SU-DHL-6 (cell line): Measurements from ENCODE around the gene TBC1D4.
"Not testable (repeated sequence)": the region's sequence is repeated elsewhere in the genome, so short reads cannot be mapped to it uniquely, and the experiment has no call there.

Experiments
- H2AFZ ChIP-seq: fragments of 200-600 bp; sonication (generic); 2 replicates; pipeline ENCODE4 v1.6.1; 2014; ENCODE audit warnings: low read depth, mild to moderate bottlenecking, moderate library complexity, mixed read lengths, antibody characterized with exemption, low read length; ENCODE audit not compliant: severe bottlenecking
- H3F3A ChIP-seq: fragments of 200-600 bp; shearing (Covaris generic); 2 replicates; pipeline ENCODE4 v1.6.0; 2016; ENCODE audit warnings: antibody characterized with exemption, mild to moderate bottlenecking; ENCODE audit not compliant: insufficient read depth
- H3K27ac ChIP-seq: fragments of 200-600 bp; sonication (generic); 2 replicates; pipeline ENCODE4 v1.5.1; 2016; ENCODE audit warnings: low read depth, mild to moderate bottlenecking, low read length, moderate library complexity, mixed read lengths
- H3K27me3 ChIP-seq: fragments of 200-600 bp; sonication (generic), shearing (Covaris generic); 2 replicates; pipeline ENCODE4 v1.6.0; 2014; ENCODE audit warnings: mild to moderate bottlenecking, low read length
- H3K36me3 ChIP-seq: fragments of 200-600 bp; sonication (generic); 2 replicates; pipeline ENCODE4 v1.6.1; 2014; ENCODE audit warnings: mild to moderate bottlenecking, low read length, mixed read lengths
- H3K4me2 ChIP-seq: fragments of 300-600, 200-600 bp; shearing (Covaris generic), sonication (generic); 2 replicates; pipeline ENCODE4 v1.6.0; 2014; ENCODE audit warnings: low read length, low read depth, mild to moderate bottlenecking; ENCODE audit not compliant: poor library complexity, severe bottlenecking
- H3K4me3 ChIP-seq: fragments of 200-600 bp; sonication (generic); 2 replicates; pipeline ENCODE4 v1.5.1; 2014; ENCODE audit warnings: antibody characterized with exemption, low read length, mild to moderate bottlenecking, mixed read lengths; ENCODE audit not compliant: insufficient read depth, poor library complexity, severe bottlenecking
- H3K79me2 ChIP-seq: fragments of 200-600 bp; sonication (generic); 2 replicates; pipeline ENCODE4 v1.6.1; 2014; ENCODE audit warnings: mild to moderate bottlenecking, low read length, moderate library complexity; ENCODE audit not compliant: insufficient read depth
- H3K9ac ChIP-seq: fragments of 200-600 bp; sonication (generic); 2 replicates; pipeline ENCODE4 v1.7.0; 2014; ENCODE audit warnings: mild to moderate bottlenecking, low read length
- H3K9me2 ChIP-seq: fragments of 200-600 bp; sonication (generic); replicated peaks from 2 replicates; pipeline ENCODE4 v1.6.1; 2014; ENCODE audit warnings: low read length; ENCODE audit not compliant: insufficient read depth
- H3K9me3 ChIP-seq: fragments of 200-600 bp; sonication (generic); 2 replicates; pipeline ENCODE4 v1.6.1; 2014; ENCODE audit warnings: low read length, mixed read lengths; ENCODE audit not compliant: insufficient read depth
- H4K20me1 ChIP-seq: fragments of 200-600 bp; sonication (generic); 2 replicates; pipeline ENCODE4 v1.6.1; 2014; ENCODE audit warnings: low read depth, mild to moderate bottlenecking, antibody characterized with exemption, low read length, moderate library complexity, mixed read lengths
- EZH2phosphoT487 ChIP-seq: fragments of 200-600 bp; sonication (generic), shearing (Covaris generic); conservative IDR thresholded peaks from 2 replicates; pipeline ENCODE4 v1.6.1; 2018; ENCODE audit warnings: mild to moderate bottlenecking, antibody characterized with exemption, low read length, moderate library complexity, mixed read lengths
- TF ChIP-seq, protein P1 (sequence below): fragments of 200-600 bp; sonication (generic); IDR thresholded peaks from one replicate; pipeline ENCODE4 v1.5.1; 2017; ENCODE audit warnings: antibody characterized with exemption, mild to moderate bottlenecking, low read length, moderate library complexity; ENCODE audit not compliant: insufficient read depth, poor library complexity, severe bottlenecking

The TBC1D4 gene

GRCh38 chr13:75442736-75443234 lies 39.2 kb downstream of the TBC1D4 start:
- no peaks in the 10 kb centered on the region for H3K79me2 ChIP-seq
- no peaks in the 10 kb centered on the region for H4K20me1 ChIP-seq
- no peaks in the 10 kb centered on the region for H3F3A ChIP-seq
- no peaks in the 10 kb centered on the region for H3K9me2 ChIP-seq
- H3K4me2 ChIP-seq: no peak overlapping the region
- no peak overlapping the region for H3K4me3 ChIP-seq
- H3K9me3 ChIP-seq: no peaks in the 10 kb centered on the region
- no peaks in the 10 kb centered on the region for H3K36me3 ChIP-seq
- H3K27ac ChIP-seq: no peak overlapping the region
- TF ChIP-seq EZH2phosphoT487: no peak
- no peaks in the 10 kb centered on the region for H3K27me3 ChIP-seq
- H3K9ac ChIP-seq: no peak overlapping the region
- H2AFZ ChIP-seq: no peak overlapping the region

DNA sequence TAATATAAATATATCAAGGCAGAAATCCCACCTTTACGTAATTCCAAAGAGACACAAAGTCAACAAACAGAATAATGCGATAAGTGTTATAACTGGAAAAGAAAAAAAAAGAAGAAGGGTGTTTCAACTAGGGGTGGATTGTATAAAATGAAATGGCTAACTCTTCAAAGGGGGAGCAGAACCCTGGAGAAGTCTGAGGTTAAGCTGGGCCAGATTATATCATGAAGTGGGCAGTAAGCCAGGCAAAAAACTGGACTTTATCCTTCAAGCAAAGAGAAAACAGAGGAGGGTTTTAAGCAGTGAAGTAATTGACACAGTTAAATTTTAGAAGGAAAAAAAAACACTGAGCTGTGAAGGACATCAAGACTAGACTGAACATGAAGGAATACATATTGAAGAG lies 41.9 kb downstream of the TBC1D4 start:
- Histone ChIP-seq H3K9me2 (no peaks in the 10 kb centered on the region), H3K36me3 (no peaks in the 10 kb centered on the region), H3K27me3 (no peaks in the 10 kb centered on the region), H3K79me2 (no peaks in the 10 kb centered on the region), H3K4me3 (no peak overlapping the region), H3F3A (no peaks in the 10 kb centered on the region), H3K9ac (no peak overlapping the region), H3K4me2 (no peak overlapping the region), H2AFZ (no peak overlapping the region), H3K9me3 (no peaks in the 10 kb centered on the region), H4K20me1 (no peaks in the 10 kb centered on the region), H3K27ac (no peak overlapping the region)
- TF ChIP-seq, protein P1, sequence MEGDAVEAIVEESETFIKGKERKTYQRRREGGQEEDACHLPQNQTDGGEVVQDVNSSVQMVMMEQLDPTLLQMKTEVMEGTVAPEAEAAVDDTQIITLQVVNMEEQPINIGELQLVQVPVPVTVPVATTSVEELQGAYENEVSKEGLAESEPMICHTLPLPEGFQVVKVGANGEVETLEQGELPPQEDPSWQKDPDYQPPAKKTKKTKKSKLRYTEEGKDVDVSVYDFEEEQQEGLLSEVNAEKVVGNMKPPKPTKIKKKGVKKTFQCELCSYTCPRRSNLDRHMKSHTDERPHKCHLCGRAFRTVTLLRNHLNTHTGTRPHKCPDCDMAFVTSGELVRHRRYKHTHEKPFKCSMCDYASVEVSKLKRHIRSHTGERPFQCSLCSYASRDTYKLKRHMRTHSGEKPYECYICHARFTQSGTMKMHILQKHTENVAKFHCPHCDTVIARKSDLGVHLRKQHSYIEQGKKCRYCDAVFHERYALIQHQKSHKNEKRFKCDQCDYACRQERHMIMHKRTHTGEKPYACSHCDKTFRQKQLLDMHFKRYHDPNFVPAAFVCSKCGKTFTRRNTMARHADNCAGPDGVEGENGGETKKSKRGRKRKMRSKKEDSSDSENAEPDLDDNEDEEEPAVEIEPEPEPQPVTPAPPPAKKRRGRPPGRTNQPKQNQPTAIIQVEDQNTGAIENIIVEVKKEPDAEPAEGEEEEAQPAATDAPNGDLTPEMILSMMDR: no peak
- TF ChIP-seq EZH2phosphoT487: no peak

DNA sequence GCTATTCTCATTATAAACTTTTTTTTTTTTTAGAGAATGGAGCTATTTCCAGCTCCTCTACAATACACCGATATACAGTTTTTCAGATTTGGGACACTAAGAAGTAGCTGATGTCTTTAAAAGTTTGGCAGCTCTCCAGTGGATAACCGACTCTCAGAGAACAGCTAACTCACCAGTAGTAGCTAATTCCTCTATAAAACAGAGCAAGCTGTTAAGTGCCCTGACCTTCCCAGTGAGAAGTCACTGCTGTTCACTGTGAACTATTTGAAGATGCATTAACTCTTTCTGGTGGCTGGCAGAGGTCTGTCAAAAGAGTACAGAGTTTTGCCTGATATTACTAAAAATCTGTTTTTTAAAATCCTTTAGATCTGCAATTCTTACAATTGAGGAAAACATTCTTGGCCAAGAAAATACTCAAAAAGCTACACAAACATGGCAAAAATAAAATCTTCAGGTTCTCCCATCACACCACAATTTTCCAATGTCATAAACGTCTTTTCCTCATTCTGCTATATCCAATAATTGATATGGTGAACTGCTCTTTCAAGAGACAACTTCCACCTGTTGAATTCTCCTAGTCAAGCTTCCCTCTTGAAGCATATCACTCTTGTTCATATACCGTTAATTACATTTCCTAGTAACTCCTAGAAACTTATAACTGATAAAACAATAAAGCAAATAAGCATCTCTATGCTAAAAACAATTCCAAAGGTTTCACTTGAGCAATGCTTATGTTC lies 44.2 kb downstream of the TBC1D4 start:
- Histone ChIP-seq H3K27me3 (no peaks in the 10 kb centered on the region), H3K79me2 (no peaks in the 10 kb centered on the region), H3K9me3 (no peaks in the 10 kb centered on the region), H3K27ac (no peak overlapping the region), H2AFZ (no peak overlapping the region), H3F3A (no peaks in the 10 kb centered on the region), H3K4me3 (no peak overlapping the region), H3K36me3 (no peaks in the 10 kb centered on the region), H4K20me1 (no peaks in the 10 kb centered on the region), H3K9ac (no peak overlapping the region), H3K9me2 (no peaks in the 10 kb centered on the region), H3K4me2 (no peak overlapping the region)
- no peak for TF ChIP-seq EZH2phosphoT487
- TF ChIP-seq, protein P1: no peak

GRCh38 chr13:75434126-75434525 lies 47.8 kb downstream of the TBC1D4 start:
- not testable (repeated sequence) for H3K27me3 ChIP-seq, H3F3A ChIP-seq, H4K20me1 ChIP-seq, H2AFZ ChIP-seq, H3K9me2 ChIP-seq, H3K36me3 ChIP-seq, H3K4me2 ChIP-seq, H3K4me3 ChIP-seq, H3K9ac ChIP-seq, H3K27ac ChIP-seq, H3K79me2 ChIP-seq, H3K9me3 ChIP-seq
